GM21526 (cell line): ENCODE results near the gene APOC1.

Experiments used
- ATAC-seq: cut with Tn5 transposase; IDR thresholded peaks from one replicate; pipeline ENCODE4 v1.9.1; 2021; ENCODE audit warnings: moderate library complexity; ENCODE audit not compliant: unreplicated experiment, low FRiP score

The APOC1 gene

GRCh38 chr19:44954649-44955504, 40.5 kb downstream of the APOC1 start, which contains the start of gene CLPTM1:
Gene CLPTM1, plus strand, starts transcription at chr19:44955380. Its CDS starts 16 bp downstream, at chr19:44955396.
- ATAC-seq = peak; percentile 69

GRCh38 chr19:44955505-44956439, 41.4 kb downstream of the APOC1 start:
- ATAC-seq = peak; percentile 23

GRCh38 chr19:44957526-44957925, 43.1 kb downstream of the APOC1 start:
- no peak for ATAC-seq

GRCh38 chr19:44958090-44958489, 43.7 kb downstream of the APOC1 start:
- no peak for ATAC-seq

- no peak for ATAC-seq
Measured at GRCh38 chr19:44959691-44960090, 45.3 kb downstream of the APOC1 start.

- no peak for ATAC-seq
Measured at GRCh38 chr19:44960906-44961728, 46.7 kb downstream of the APOC1 start.

- no peak for ATAC-seq
Measured at GRCh38 chr19:44961821-44962220, 47.4 kb downstream of the APOC1 start.

GRCh38 chr19:44968118-44968517, 53.7 kb downstream of the APOC1 start:
- ATAC-seq = no peak

- ATAC-seq = no peak
Measured at GRCh38 chr19:44968670-44969069, 54.3 kb downstream of the APOC1 start.
